B cell (primary cell): ENCODE results near the gene GDPD4. TPM values are rescaled to one million over a fixed set of nuclear protein-coding genes. Genes with fewer than 3 reads are reported as not detected.

ENCODE experiments used
- ATAC-seq: fragments of 200-7000 bp; cut with Tn5 transposase; one replicate; pipeline ENCODE4 v1.10.0; 2021; ENCODE audit warnings: low read depth, mild to moderate bottlenecking, moderate number of reproducible peaks, moderate library complexity
- CTCF ChIA-PET: fragments of 350-600 bp; sonication (Branson Sonifier 250); formaldehyde crosslinking; loops from one replicate; lab custom pipeline; 2021; ENCODE audit warnings: antibody characterized with exemption, inconsistent platforms; lab: Charles Lee
- POLR2A ChIA-PET: fragments of 350-600 bp; sonication (Branson Sonifier 250); formaldehyde crosslinking; loops from one replicate; lab custom pipeline; 2021; ENCODE audit warnings: antibody characterized with exemption; lab: Charles Lee
- DNase-seq: peaks from one replicate; pipeline ENCODE4 v3.0.0; 2013
- H2AFZ ChIP-seq: 2 replicates; pipeline ENCODE4 v1.6.1; 2012; ENCODE audit warnings: mild to moderate bottlenecking, low read depth, low read length; ENCODE audit not compliant: insufficient read depth, poor library complexity, severe bottlenecking
- H3K27ac ChIP-seq, 2 donors: 1 replicate in 1 of 2; 2 replicates in 1 of 2; pipeline ENCODE4 v1.5.1; 2012 to 2013; ENCODE audit warnings: low read length in 2 of 2, mild to moderate bottlenecking in 2 of 2, moderate library complexity in 1 of 2
- H3K27me3 ChIP-seq, 4 experiments: fragments of 200-600 bp in 1 of 4; sonication (generic) in 1 of 4; replicated peaks in 1 of 4; 1 replicate in 2 of 4; 2 replicates in 2 of 4; pipeline versions ENCODE4 v1.6.1 to v1.7.0; 2013 to 2016; ENCODE audit warnings: low read length in 3 of 4, mild to moderate bottlenecking in 2 of 4, mixed read lengths in 1 of 4, moderate library complexity in 1 of 4; ENCODE audit not compliant: insufficient read depth in 4 of 4, control insufficient read depth in 3 of 4; ENCODE audit errors: control extremely low read depth in 1 of 4
- H3K36me3 ChIP-seq, 2 experiments: replicated peaks in 1 of 2; 1 replicate in 1 of 2; 2 replicates in 1 of 2; pipeline versions ENCODE4 v1.6.1 to v1.7.1; 2013; ENCODE audit warnings: low read length in 1 of 2; ENCODE audit not compliant: insufficient read depth in 2 of 2, control insufficient read depth in 1 of 2; ENCODE audit errors: control extremely low read depth in 1 of 2, extremely low read depth in 1 of 2
- H3K4me1 ChIP-seq, 2 donors: fragments of 200-600 bp in 1 of 2; sonication (generic) in 1 of 2; 1 replicate in 1 of 2; 2 replicates in 1 of 2; pipeline versions ENCODE4 v1.5.1 to v1.6.1; 2013 to 2017; ENCODE audit warnings: low read length in 2 of 2; ENCODE audit not compliant: control insufficient read depth in 2 of 2, insufficient read depth in 2 of 2
- H3K4me2 ChIP-seq: replicated peaks from 2 replicates; pipeline ENCODE3; 2012; ENCODE audit warnings: mild to moderate bottlenecking, low read depth, low read length; ENCODE audit not compliant: poor library complexity, severe bottlenecking
- H3K4me3 ChIP-seq, 5 experiments: fragments of 200-600 bp in 1 of 5; sonication (generic) in 1 of 5; 1 replicate in 3 of 5; 2 replicates in 2 of 5; pipeline versions ENCODE4 v1.5.1 to v1.7.0; 2011 to 2016; ENCODE audit warnings: low read length in 4 of 5, mild to moderate bottlenecking in 4 of 5, low read depth in 2 of 5, control low read depth in 1 of 5, moderate library complexity in 1 of 5; ENCODE audit not compliant: insufficient read depth in 1 of 5; ENCODE audit errors: control extremely low read depth in 1 of 5, extremely low read depth in 1 of 5
- H3K79me2 ChIP-seq: fragments of 200-600 bp; sonication (generic); one replicate; pipeline ENCODE4 v1.6.0; 2016; ENCODE audit warnings: low read length; ENCODE audit not compliant: control insufficient read depth, insufficient read depth
- H3K9ac ChIP-seq: fragments of 200-600 bp; sonication (generic); 2 replicates; pipeline ENCODE4 v1.6.1; 2017; ENCODE audit warnings: mild to moderate bottlenecking, low read length, moderate library complexity
- H3K9me3 ChIP-seq, 3 donors: one replicate each; pipeline versions ENCODE4 v1.6.1 to v1.7.1; 2013; ENCODE audit warnings: low read length in 2 of 3; ENCODE audit not compliant: control insufficient read depth in 2 of 3, insufficient read depth in 1 of 3; ENCODE audit errors: control extremely low read depth in 1 of 3
- H4K20me1 ChIP-seq: 2 replicates; pipeline ENCODE4 v1.6.0; 2012; ENCODE audit warnings: mild to moderate bottlenecking, low read length; ENCODE audit not compliant: insufficient read depth, control insufficient read depth, poor library complexity, severe bottlenecking
- H3K27ac Mint-ChIP-seq: one replicate; pipeline ENCODE4 v1.8.0; 2021; ENCODE audit warnings: mixed read lengths
- H3K27me3 Mint-ChIP-seq: one replicate; pipeline ENCODE4 v1.8.0; 2021; ENCODE audit warnings: mixed read lengths
- H3K4me1 Mint-ChIP-seq: one replicate; pipeline ENCODE4 v1.8.0; 2021; ENCODE audit warnings: mixed read lengths
- H3K4me3 Mint-ChIP-seq: one replicate; pipeline ENCODE4 v1.8.0; 2021; ENCODE audit warnings: mixed read lengths
- H3K9me3 Mint-ChIP-seq: one replicate; pipeline ENCODE4 v1.8.0; 2022; ENCODE audit warnings: mixed read lengths; ENCODE audit not compliant: insufficient read depth
- EZH2 ChIP-seq: IDR thresholded peaks from 2 replicates; pipeline ENCODE4 v1.6.1; 2012; ENCODE audit warnings: borderline replicate concordance, low read depth, mild to moderate bottlenecking, moderate library complexity, low read length; ENCODE audit not compliant: insufficient read depth, poor library complexity, severe bottlenecking
- WGBS: methylation state at CpG from one replicate; pipeline ENCODE4 v1.1.5; 2013; ENCODE audit warnings: missing lambda C conversion rate; ENCODE audit not compliant: insufficient coverage; 5-methylcytosine and 5-hydroxymethylcytosine counted together
- intact Hi-C: fragments of 100-400 bp; cut with micrococcal nuclease; formaldehyde crosslinking; loops from one replicate; pipeline ENCODE4 v1.10.0; 2022
- polyA plus RNA-seq: library from polyadenylated mRNA; depleted of rRNA; stranded (reverse); fragments of >200 nt; gene quantifications from 2 replicates; pipeline ENCODE4 v1.2.3, GENCODE V29; 2012
- total RNA-seq, 2 donors: library from RNA; stranded (reverse); fragments of 120-200 nt in 1 of 2; gene quantifications; 1 replicate in 1 of 2; 2 replicates in 1 of 2; pipeline versions ENCODE4 v1.2.3 to v1.2.4, GENCODE V29; 2013 to 2022
- TF ChIP-seq, protein P1 (sequence below): fragments of 200-600 bp; IDR thresholded peaks from one replicate; pipeline ENCODE4 v1.8.0; 2022; ENCODE audit warnings: antibody characterized with exemption, mild to moderate bottlenecking

Gene GDPD4
- total and polyA plus RNA-seq, 2 donors (not counting 1 experiment from before 2014, with no cell fraction given), result not detected

DNA sequence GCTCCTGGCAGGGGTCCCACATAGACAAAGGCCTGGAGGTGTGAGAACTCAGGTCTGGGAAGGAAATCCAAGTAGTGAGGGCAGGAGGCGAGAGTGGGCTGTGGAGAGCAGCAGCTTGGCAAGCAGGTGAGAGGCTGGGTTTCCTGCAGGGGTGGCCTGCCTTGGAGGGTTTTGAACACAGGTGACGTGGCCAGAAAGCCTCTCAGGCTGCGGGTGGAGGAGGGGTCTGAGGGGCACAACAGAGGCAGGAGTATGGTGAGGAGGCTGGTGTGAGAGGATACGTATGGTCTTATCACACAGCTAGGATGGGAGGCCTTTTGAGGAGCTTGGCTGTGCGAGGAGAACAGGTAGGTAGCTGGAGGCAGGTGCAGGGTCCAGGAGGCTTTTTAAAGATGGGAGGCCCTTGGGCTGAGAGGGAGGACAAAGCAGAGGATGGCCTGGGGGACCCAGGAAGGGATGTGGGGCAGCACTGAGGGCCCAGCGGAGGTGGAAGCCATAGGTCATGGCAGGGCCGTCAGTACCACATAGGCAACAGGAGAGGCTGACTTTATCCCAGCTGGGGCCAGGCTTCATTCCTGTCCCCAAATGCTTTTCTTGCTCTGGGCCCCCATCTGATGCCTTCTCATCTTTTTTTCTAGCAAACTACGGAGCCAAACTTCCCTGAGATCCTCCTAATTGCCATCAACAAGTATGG, 89.0 kb downstream of the GDPD4 start:
- WGBS, result 91% methylated on average over 8 of the region's 8 CpGs
- no peaks in the 10 kb centered on the region for H3K4me1 Mint-ChIP-seq
- no peak overlapping the region for H2AFZ ChIP-seq
- ChIA-PET CTCF (interaction anchor here (0.9 kb wide), 1 partner anchor 25 kb away, joined by 3 read pairs; no protein-coding TSS in a partner anchor), POLR2A (no interaction called here)
- no peak overlapping the region for H3K27ac Mint-ChIP-seq
- H3K27me3 Mint-ChIP-seq, result no peaks in the 10 kb centered on the region
- DNase-seq, result no peak
- peaks cover 2% of the 10 kb centered on the region for H3K9me3 Mint-ChIP-seq
- H3K4me3 Mint-ChIP-seq, result no peak overlapping the region
- H3K9me3 ChIP-seq, result no peaks in the 10 kb centered on the region
- no peaks in the 10 kb centered on the region for H3K4me1 ChIP-seq
- no peak overlapping the region for H3K9ac ChIP-seq
- no peaks in the 10 kb centered on the region for H3K79me2 ChIP-seq
- H4K20me1 ChIP-seq, result no peaks in the 10 kb centered on the region
- H3K4me3 ChIP-seq, result no peak overlapping the region
- H3K4me2 ChIP-seq, result no peak overlapping the region
- no peak overlapping the region for H3K27ac ChIP-seq
- no peaks in the 10 kb centered on the region for H3K27me3 ChIP-seq
- no peaks in the 10 kb centered on the region for H3K36me3 ChIP-seq
- no peak for ATAC-seq
- intact Hi-C loops, result no loop called here
- TF ChIP-seq, protein P1, sequence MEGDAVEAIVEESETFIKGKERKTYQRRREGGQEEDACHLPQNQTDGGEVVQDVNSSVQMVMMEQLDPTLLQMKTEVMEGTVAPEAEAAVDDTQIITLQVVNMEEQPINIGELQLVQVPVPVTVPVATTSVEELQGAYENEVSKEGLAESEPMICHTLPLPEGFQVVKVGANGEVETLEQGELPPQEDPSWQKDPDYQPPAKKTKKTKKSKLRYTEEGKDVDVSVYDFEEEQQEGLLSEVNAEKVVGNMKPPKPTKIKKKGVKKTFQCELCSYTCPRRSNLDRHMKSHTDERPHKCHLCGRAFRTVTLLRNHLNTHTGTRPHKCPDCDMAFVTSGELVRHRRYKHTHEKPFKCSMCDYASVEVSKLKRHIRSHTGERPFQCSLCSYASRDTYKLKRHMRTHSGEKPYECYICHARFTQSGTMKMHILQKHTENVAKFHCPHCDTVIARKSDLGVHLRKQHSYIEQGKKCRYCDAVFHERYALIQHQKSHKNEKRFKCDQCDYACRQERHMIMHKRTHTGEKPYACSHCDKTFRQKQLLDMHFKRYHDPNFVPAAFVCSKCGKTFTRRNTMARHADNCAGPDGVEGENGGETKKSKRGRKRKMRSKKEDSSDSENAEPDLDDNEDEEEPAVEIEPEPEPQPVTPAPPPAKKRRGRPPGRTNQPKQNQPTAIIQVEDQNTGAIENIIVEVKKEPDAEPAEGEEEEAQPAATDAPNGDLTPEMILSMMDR, result no peak
- TF ChIP-seq EZH2, result no peak

DNA sequence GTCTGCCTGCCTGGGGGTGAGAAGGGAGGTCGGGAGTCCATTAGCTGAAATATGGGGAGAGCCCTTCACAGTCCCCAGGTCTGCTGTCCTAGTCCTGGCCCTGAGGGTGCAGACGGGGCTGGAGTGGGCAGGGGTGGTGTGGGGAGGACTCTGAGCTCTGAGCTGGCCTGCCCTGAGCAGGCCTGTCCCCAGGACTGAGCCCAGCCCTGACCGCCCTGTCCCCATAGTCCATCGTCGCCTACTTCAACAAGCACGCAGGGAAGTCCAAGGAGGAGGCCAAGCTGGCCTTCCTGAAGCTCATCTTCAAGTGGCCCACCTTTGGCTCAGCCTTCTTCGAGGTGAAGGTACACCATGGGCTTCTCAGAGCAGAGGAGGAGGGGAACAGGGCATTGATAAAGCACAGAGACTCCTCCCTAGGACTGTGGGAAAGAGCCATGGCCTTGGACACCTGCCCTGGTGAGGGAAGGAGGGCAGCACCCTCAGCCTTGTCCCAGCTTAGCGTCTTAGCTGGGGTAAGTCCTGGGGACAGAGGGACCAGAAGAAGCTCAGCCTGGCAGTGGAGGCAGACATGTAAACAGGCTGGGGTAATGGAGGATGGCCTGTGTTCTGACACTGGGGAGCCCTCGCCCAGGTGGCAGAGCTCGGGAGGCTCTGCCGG, 89.8 kb downstream of the GDPD4 start:
- H3K4me3 Mint-ChIP-seq, result no peak overlapping the region

More for the DNA sequence above, 89.8 kb downstream of the GDPD4 start:
- Histone ChIP-seq H3K9ac (no peak overlapping the region), H3K79me2 (no peaks in the 10 kb centered on the region), H2AFZ (no peak overlapping the region), H3K9me3 (no peaks in the 10 kb centered on the region), H3K27me3 (no peaks in the 10 kb centered on the region), H4K20me1 (no peaks in the 10 kb centered on the region), H3K4me2 (no peak overlapping the region), H3K36me3 (no peaks in the 10 kb centered on the region), H3K4me1 (no peaks in the 10 kb centered on the region), H3K27ac (no peak overlapping the region), H3K4me3 (no peak overlapping the region)
- ATAC-seq, result no peak
- ChIA-PET CTCF (interaction anchor here (0.9 kb wide), 1 partner anchor 24 kb away, joined by 3 read pairs; no protein-coding TSS in a partner anchor), POLR2A (no interaction called here)
- H3K27ac Mint-ChIP-seq, result no peak overlapping the region
- no peaks in the 10 kb centered on the region for H3K27me3 Mint-ChIP-seq
- 91% methylated on average over 11 of the region's 11 CpGs for WGBS
- H3K4me1 Mint-ChIP-seq, result no peaks in the 10 kb centered on the region
- no peak for DNase-seq
- intact Hi-C loops, result no loop called here
- H3K9me3 Mint-ChIP-seq, result no peaks in the 10 kb centered on the region
- TF ChIP-seq, protein P1, result no peak
- no peak for TF ChIP-seq EZH2
